Measurements from ENCODE around the gene CDK5R1.

CDK5R1 gene

DNA sequence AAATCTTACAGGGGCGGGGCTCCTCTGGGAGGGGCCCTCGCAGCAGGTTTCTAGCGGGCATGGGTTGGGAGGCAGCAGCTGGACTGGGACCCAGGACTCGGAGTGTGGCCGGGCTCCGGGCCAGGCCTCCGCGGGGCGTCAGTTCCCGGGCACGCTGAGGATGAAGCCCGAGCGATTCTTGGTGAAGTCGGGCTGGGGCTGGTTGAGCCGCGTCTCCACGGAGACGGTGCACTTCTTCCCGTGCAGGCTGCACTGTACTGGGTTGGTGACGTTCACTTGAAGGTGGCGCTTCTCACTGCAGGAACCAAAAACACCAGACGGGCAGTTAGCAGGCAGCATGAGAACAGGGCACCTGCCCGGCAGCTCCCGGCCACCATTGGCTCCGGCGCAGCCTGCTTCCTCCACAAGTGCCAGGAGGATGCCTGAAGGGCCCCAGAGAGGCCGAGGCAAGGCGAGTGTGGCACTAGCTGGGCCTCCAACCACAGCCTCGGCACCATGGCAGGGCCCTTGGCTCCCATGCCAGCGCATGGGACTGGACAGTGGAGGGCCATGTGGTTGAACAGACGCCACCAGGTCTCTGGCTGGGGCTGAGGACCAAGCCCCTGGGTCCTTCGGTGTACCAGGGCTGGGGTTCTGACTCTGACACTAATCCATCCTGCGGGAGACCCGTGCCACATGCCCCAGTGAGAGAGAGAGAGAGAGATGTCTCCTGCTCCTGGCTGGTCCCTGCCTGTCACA is 8.0 kb downstream of the CDK5R1 start:
- no peak for DNase-seq

GRCh38 chr17:32495359-32496231 is 8.8 kb downstream of the CDK5R1 start:
- DNase-seq, result no peak

GRCh38 chr17:32496395-32497073 is 9.7 kb downstream of the CDK5R1 start:
- no peak for DNase-seq

GRCh38 chr17:32497431-32498205 is 10.8 kb downstream of the CDK5R1 start:
- no peak for DNase-seq

GRCh38 chr17:32498391-32498790 is 11.6 kb downstream of the CDK5R1 start:
- DNase-seq, result no peak

- no peak for DNase-seq
Observed at GRCh38 chr17:32502013-32502412, 15.2 kb downstream of the CDK5R1 start.

DNA sequence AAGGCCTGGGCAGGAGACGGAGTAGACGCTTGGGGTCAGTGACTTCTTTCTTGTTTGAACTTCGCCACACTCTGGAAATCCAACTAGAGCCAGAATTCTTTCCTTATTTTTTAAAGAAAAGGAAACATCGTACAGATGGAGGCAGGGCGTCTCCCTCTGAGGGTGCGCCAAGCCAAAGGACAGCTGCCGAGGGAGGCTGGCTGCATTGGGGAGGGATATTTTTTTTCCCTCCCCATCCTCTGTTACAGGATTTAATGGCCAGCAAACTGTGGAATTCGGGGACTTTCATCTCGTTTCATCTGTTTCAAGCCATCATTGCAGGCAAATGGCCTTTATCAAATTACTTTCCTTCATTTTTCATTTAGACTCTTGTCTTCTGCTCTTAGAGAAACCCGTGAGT is 15.9 kb downstream of the CDK5R1 start:
- DNase-seq, result no peak

DNA sequence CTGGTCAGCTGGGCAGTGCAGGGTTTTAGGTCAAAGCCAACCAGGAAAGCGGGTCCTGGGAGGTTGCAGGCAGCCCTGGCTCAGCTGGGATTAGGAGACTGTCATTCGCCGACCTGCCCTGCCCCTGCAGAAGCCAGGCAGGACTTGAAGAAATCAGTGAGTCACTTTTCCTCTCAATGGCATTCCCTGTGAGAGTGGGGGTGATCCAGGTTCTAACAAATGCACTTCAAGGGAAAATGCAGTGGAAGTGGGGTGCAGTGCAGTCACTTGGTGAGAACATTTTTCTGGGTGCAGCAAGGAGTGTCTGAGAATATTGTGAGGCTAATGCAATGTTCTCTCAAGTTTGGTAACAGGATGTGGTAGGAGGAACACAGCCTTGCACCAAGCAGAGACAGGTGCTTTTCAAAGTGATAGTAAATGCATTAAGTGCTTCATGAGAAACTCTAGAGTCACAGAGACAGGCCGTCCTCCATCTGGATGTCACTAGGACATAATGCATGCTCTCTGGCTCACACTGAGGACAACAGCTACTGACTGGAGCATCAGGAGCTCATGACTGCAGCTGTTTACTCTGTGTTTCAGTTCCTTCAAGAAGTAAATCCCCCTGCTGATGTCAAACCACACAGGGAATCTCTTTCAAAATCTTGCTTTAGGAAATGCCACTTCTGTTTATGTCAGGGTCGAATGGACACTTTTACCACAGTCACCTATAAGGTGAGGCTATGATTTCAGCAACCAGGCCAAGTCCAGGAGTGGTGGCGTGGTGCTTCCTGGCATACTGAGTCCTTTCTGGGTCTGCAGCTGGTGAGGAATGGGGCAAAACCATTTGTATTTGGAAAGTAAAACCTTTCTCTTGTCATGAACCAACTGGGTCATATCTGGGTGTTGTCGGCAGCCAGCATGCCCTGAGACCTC is 16.7 kb downstream of the CDK5R1 start:
- no peak for DNase-seq

- DNase-seq, result no peak
Observed at GRCh38 chr17:32504166-32504990, 17.6 kb downstream of the CDK5R1 start.

- DNase-seq, result no peak
Observed at GRCh38 chr17:32508926-32509325, 22.1 kb downstream of the CDK5R1 start.

DNA sequence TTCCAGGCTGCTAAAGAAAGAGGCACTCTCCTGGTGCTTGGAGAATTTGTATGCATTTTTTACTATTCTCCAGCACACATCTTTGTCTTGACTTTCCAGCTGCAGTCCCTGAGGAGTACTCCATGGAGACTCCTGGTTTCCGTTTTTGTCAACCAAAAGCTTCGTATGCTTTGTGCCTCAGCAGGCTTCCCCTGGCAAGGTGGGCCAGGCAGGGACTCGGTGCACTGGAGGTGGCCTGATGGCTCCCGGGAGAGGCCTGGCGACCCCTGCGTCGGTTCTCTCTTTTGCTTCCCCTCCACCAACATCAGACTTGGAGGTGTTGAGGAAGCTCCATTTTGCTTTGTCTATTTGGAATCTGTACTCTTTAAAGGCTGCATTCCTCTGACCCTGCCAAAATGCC is 23.7 kb downstream of the CDK5R1 start:
- DNase-seq, result no peak

DNA sequence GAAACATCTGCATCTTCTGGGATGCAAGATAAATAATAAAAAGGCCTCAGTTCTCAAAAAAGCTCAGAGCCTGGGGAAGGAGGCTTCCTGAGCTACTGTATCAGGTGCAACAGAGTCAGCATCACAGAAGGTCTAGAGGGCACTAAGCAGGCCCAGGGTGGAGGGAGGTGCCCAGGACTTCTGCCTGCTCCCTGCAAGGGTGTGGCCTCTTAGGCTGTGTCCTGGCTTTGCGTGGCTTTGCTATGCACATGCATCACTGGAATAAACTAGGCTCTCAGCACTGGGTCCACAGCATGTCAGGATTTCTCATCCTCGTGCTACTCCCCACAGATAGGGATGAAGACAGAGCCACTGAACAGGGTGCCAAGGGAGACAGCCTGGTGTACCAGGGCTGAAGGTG is 25.5 kb downstream of the CDK5R1 start:
- DNase-seq, result no peak

GRCh38 chr17:32513579-32513978 is 26.8 kb downstream of the CDK5R1 start:
- no peak for DNase-seq

GRCh38 chr17:32514606-32515005 is 27.8 kb downstream of the CDK5R1 start:
- no peak for DNase-seq

- DNase-seq, result no peak
Observed at GRCh38 chr17:32515677-32516383, 29.0 kb downstream of the CDK5R1 start.

DNA sequence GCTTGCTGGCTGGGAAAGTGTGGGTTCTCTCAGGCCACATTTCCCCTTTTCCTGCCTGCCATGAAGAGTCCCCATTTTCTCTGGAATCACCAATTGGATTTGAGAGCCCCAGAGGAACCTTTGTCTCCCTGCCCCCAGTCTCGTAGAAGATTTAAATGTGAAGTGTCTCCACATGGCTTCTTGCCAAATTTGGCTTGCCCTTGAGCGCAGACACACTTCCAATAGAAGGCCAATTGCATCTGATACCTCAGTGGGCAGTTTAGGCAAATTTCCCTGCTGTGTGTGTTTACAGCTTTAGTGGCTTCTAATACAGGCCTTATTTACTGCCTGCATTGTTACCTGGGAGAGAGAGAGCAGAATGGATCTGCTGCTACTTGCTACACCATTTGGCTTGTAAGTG is 29.7 kb downstream of the CDK5R1 start:
- peak; percentile 60 for DNase-seq

GRCh38 chr17:32516940-32517701 is 30.3 kb downstream of the CDK5R1 start:
- no peak for DNase-seq

- no peak for DNase-seq
Observed at GRCh38 chr17:32517982-32518381, 31.2 kb downstream of the CDK5R1 start.

GRCh38 chr17:32518646-32519227 is 31.9 kb downstream of the CDK5R1 start:
- no peak for DNase-seq
